SK-N-SH (cell line): ENCODE data around the gene ACTN3. TPM values are rescaled to one million over a fixed set of nuclear protein-coding genes. Genes with fewer than 3 reads are reported as not detected.

ENCODE experiments used
- CTCF ChIA-PET: fragments of 300-600, 350-600 bp; formaldehyde crosslinking; extraction: SDS; loops from one replicate; lab custom pipeline; 2021; lab: Yijun Ruan, JAX
- POLR2A ChIA-PET: fragments of 350-600 bp; sonication (Branson Sonifier 250); formaldehyde crosslinking; extraction: SDS; loops from one replicate; lab custom pipeline; 2020; ENCODE audit warnings: antibody characterized with exemption, inconsistent platforms; lab: Yijun Ruan, JAX
- DNase-seq: peaks from one replicate; pipeline ENCODE4 v3.0.0; 2012
- H2AFZ ChIP-seq: fragments of 200-600 bp; sonication (generic); 2 replicates; pipeline ENCODE4 v1.8.1; 2016; ENCODE audit warnings: antibody characterized with exemption, mild to moderate bottlenecking, low read depth
- H3F3A ChIP-seq: fragments of 200-600 bp; sonication (generic); replicated peaks from 2 replicates; pipeline ENCODE3; 2016; ENCODE audit warnings: antibody characterized with exemption, mild to moderate bottlenecking; ENCODE audit not compliant: insufficient read depth
- H3K27ac ChIP-seq, 2 experiments: fragments of 200-500 bp in 1 of 2; fragments of 200-600 bp in 1 of 2; sonication (Bioruptor generic) in 1 of 2; sonication (generic), shearing (Covaris generic) in 1 of 2; 2 replicates each; pipeline versions ENCODE4 v1.5.1 to v1.6.1; 2014 to 2016; ENCODE audit warnings: low read depth in 2 of 2, inconsistent platforms in 1 of 2, low read length in 1 of 2, mild to moderate bottlenecking in 1 of 2, mixed read lengths in 1 of 2
- H3K27me3 ChIP-seq: fragments of 200-600 bp; sonication (generic), shearing (Covaris generic); 2 replicates; pipeline ENCODE4 v1.6.1; 2016; ENCODE audit warnings: mixed run types; ENCODE audit not compliant: insufficient read depth
- H3K36me3 ChIP-seq, 2 experiments: fragments of 200-500 bp in 1 of 2; fragments of 200-600 bp in 1 of 2; sonication (Bioruptor generic) in 1 of 2; sonication (generic) in 1 of 2; replicated peaks in 1 of 2; 2 replicates each; pipeline versions ENCODE3 to v1.5.1; 2014 to 2016; ENCODE audit warnings: low read length in 1 of 2, mild to moderate bottlenecking in 1 of 2; ENCODE audit not compliant: insufficient read depth in 2 of 2, control insufficient read depth in 1 of 2
- H3K4me1 ChIP-seq, 2 experiments: fragments of 200-500 bp in 1 of 2; fragments of 200-600 bp in 1 of 2; sonication (Bioruptor generic) in 1 of 2; sonication (generic), shearing (Covaris generic) in 1 of 2; 2 replicates each; pipeline versions ENCODE4 v1.5.1 to v1.6.1; 2014 to 2016; ENCODE audit warnings: low read depth in 1 of 2, low read length in 1 of 2, mixed run types in 1 of 2; ENCODE audit not compliant: insufficient read depth in 2 of 2, control insufficient read depth in 1 of 2
- H3K4me2 ChIP-seq: fragments of 200-600 bp; sonication (generic), shearing (Covaris generic); 2 replicates; pipeline ENCODE4 v1.6.1; 2017; ENCODE audit warnings: mixed run types
- H3K4me3 ChIP-seq, 2 experiments: fragments of 200-500 bp in 1 of 2; fragments of 200-600 bp in 1 of 2; sonication (Bioruptor generic) in 1 of 2; sonication (generic), shearing (Covaris generic) in 1 of 2; 2 replicates each; pipeline versions ENCODE4 v1.5.1 to v1.8.1; 2014 to 2016; ENCODE audit warnings: low read depth in 2 of 2, inconsistent platforms in 1 of 2, low read length in 1 of 2, mild to moderate bottlenecking in 1 of 2, mixed read lengths in 1 of 2, moderate library complexity in 1 of 2
- H3K79me2 ChIP-seq: fragments of 200-600 bp; sonication (generic); 2 replicates; pipeline ENCODE4 v1.8.1; 2017; ENCODE audit warnings: mild to moderate bottlenecking; ENCODE audit not compliant: insufficient read depth
- H3K9ac ChIP-seq: fragments of 200-600 bp; sonication (generic); 2 replicates; pipeline ENCODE4 v1.6.1; 2017; ENCODE audit warnings: mixed run types
- H3K9me2 ChIP-seq: fragments of 200-600 bp; sonication (generic); 2 replicates; pipeline ENCODE4 v1.6.1; 2017; ENCODE audit warnings: mixed run types
- H3K9me3 ChIP-seq: fragments of 200-600 bp; sonication (generic); 2 replicates; pipeline ENCODE4 v1.6.1; 2017; ENCODE audit warnings: mixed run types, mild to moderate bottlenecking, moderate library complexity
- H4K20me1 ChIP-seq: fragments of 200-600 bp; sonication (generic); 2 replicates; pipeline ENCODE4 v1.6.1; 2017; ENCODE audit warnings: mild to moderate bottlenecking, mixed run types; ENCODE audit not compliant: insufficient read depth
- CHD2 ChIP-seq: fragments of 150-350 bp; IDR thresholded peaks from 2 replicates; pipeline ENCODE4 v1.6.1; 2018; ENCODE audit warnings: low read length; ENCODE audit not compliant: partially characterized antibody
- ELF1 ChIP-seq: IDR thresholded peaks from 2 replicates; pipeline ENCODE4 v1.4.0; 2012
- EP300 ChIP-seq, 2 experiments: IDR thresholded peaks; 2 replicates each; pipeline versions ENCODE4 v1.4.0 to v1.6.1; 2012; ENCODE audit warnings: borderline replicate concordance in 1 of 2, low read depth in 1 of 2, low read length in 1 of 2
- EZH2phosphoT487 ChIP-seq: fragments of 200-600 bp; sonication (generic); IDR thresholded peaks from 2 replicates; pipeline ENCODE4 v1.6.1; 2017; ENCODE audit warnings: low read depth, mixed run types, mild to moderate bottlenecking, antibody characterized with exemption, moderate library complexity, borderline replicate concordance
- FOXM1 ChIP-seq: IDR thresholded peaks from 2 replicates; pipeline ENCODE4 v1.4.0; 2012; ENCODE audit warnings: low read depth, mild to moderate bottlenecking
- GABPA ChIP-seq: IDR thresholded peaks from 2 replicates; pipeline ENCODE4 v1.4.0; 2012; ENCODE audit warnings: low read depth, mild to moderate bottlenecking
- GATA2 ChIP-seq: sonication (generic); formaldehyde crosslinking; IDR thresholded peaks from 2 replicates; pipeline ENCODE4 v1.5.0; 2020; ENCODE audit warnings: mild to moderate bottlenecking, missing genetic modification reagents
- JUND ChIP-seq: IDR thresholded peaks from 2 replicates; pipeline ENCODE4 v1.4.0; 2012
- MAX ChIP-seq: IDR thresholded peaks from 2 replicates; pipeline ENCODE4 v1.4.0; 2012; ENCODE audit warnings: low read depth
- NFIC ChIP-seq: IDR thresholded peaks from 2 replicates; pipeline ENCODE4 v1.4.0; 2012; ENCODE audit warnings: borderline replicate concordance
- PBX3 ChIP-seq: IDR thresholded peaks from 2 replicates; pipeline ENCODE4; 2012
- RXRA ChIP-seq: IDR thresholded peaks from 2 replicates; pipeline ENCODE4 v1.4.0; 2012; ENCODE audit warnings: low read depth, mild to moderate bottlenecking, borderline replicate concordance
- SIN3A ChIP-seq: IDR thresholded peaks from 2 replicates; pipeline ENCODE4 v1.6.1; 2012; ENCODE audit warnings: low read depth, mild to moderate bottlenecking, low read length, moderate library complexity, borderline replicate concordance
- TAF1 ChIP-seq: IDR thresholded peaks from 2 replicates; pipeline ENCODE4 v1.6.1; 2012; ENCODE audit warnings: low read depth, mild to moderate bottlenecking, low read length, moderate library complexity, borderline replicate concordance
- TEAD4 ChIP-seq: IDR thresholded peaks from 2 replicates; pipeline ENCODE4 v1.4.0; 2012; ENCODE audit warnings: mild to moderate bottlenecking, borderline replicate concordance; ENCODE audit not compliant: insufficient read depth
- USF1 ChIP-seq: IDR thresholded peaks from 2 replicates; pipeline ENCODE4 v1.4.0; 2012; ENCODE audit warnings: low read depth, borderline replicate concordance
- USF2 ChIP-seq: fragments of 150-350 bp; IDR thresholded peaks from 2 replicates; pipeline ENCODE4 v1.6.1; 2017; ENCODE audit warnings: antibody characterized with exemption, low read length, low read depth, borderline replicate concordance
- WGBS: methylation state at CpG from one replicate; pipeline ENCODE4 v1.1.6; 2017; ENCODE audit warnings: low lambda C conversion rate; 5-methylcytosine and 5-hydroxymethylcytosine counted together
- polyA plus RNA-seq, 3 experiments: library from polyadenylated mRNA; depleted of rRNA; stranded (reverse); fragments of >200 nt; gene quantifications; 2 replicates each; pipeline ENCODE4 v1.2.3, GENCODE V29; 2012

ACTN3 gene
- polyA plus RNA-seq, 1 of the 3 experiments (the other 2 are of a cell fraction), result 0.02 TPM

GRCh38 chr11:66595245-66595904 is 48.7 kb downstream of the ACTN3 start:
- Histone ChIP-seq H2AFZ (no peak overlapping the region), H3K4me1 (peaks cover 5 to 17% of the 10 kb centered on the region in 2 experiments; a peak in 1 of 4 replicates), H3K27ac (no peak overlapping the region), H3K79me2 (peaks cover 18% of the 10 kb centered on the region), H3K9ac (no peak overlapping the region), H3K36me3 (peaks cover 5 to 7% of the 10 kb centered on the region in 2 experiments), H3K9me2 (no peaks in the 10 kb centered on the region), H3K4me3 (no peak overlapping the region), H3K27me3 (no peaks in the 10 kb centered on the region), H3F3A (no peaks in the 10 kb centered on the region), H3K4me2 (no peak overlapping the region), H4K20me1 (no peaks in the 10 kb centered on the region), H3K9me3 (no peaks in the 10 kb centered on the region)
- WGBS, result 73% methylated on average over 5 of the region's 5 CpGs
- TF ChIP-seq TAF1 (no peak), GATA2 (CRISPR knock-in tag) (no peak), ELF1 (no peak), CHD2 (no peak), PBX3 (no peak), SIN3A (no peak), EZH2phosphoT487 (no peak), JUND (no peak), NFIC (no peak), EP300 (IDR thresholded peaks at IDR 0.05; ENCODE audit: borderline replicate concordance in 1 of 2, low read depth in 1 of 2, low read length in 1 of 2) (no peak), MAX (no peak), USF2 (no peak), TEAD4 (no peak), GABPA (no peak), USF1 (no peak), FOXM1 (no peak), RXRA (no peak)
- CTCF ChIA-PET, result interaction anchor here (0.9 to 1.4 kb wide), 2 partner anchors 9 to 83 kb away, joined by 3 to 5 read pairs; no protein-coding TSS in a partner anchor
- no peak for DNase-seq
- POLR2A ChIA-PET, result interaction anchor here (1.3 kb wide), 1 partner anchor 43 kb away, joined by 3 read pairs; the partner anchor contains the start of gene RBM4
